ENCODE results near the gene NPNT.

NPNT gene

DNA sequence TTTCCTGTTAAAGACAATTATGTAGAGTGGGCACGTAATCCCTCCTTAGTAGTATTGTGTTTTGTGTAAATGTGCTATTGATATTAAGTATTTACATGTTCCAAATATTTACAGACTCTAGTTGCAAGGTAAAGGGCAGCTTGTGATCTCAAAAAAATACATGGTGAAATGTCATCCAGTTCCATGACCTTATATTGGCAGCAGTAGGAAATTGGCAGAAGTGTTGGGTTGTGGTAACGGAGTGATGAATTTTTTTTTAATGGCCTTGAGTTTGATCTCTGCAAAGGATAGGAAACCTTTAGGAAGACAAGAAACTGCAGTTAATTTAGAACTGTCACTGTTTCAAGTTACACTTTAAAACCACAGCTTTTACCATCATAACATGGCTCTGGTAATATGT lies 74.3 kb downstream of the NPNT start:
- no peak for DNase-seq (ENCODE audit: low read depth, low spot score)

DNA sequence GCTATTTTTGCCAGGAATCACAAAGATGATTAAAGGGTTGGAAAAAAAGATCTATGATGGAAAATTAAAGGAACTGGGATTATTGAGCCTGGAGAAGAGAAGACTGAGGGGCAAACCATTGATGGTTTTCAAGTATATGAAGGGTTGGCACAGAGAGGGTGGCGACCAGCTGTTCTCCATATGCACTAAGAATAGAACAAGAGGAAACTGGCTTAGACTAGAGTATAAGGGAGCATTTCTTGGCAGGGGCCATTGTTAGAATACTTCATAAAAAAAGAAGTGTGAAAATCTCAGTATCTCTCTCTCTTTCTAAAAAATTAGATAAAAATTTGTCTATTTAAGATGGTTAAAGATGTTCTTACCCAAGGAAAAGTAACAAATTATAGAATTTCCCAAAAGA lies 75.1 kb downstream of the NPNT start:
- no peak for DNase-seq (ENCODE audit: low read depth, low spot score)

DNA sequence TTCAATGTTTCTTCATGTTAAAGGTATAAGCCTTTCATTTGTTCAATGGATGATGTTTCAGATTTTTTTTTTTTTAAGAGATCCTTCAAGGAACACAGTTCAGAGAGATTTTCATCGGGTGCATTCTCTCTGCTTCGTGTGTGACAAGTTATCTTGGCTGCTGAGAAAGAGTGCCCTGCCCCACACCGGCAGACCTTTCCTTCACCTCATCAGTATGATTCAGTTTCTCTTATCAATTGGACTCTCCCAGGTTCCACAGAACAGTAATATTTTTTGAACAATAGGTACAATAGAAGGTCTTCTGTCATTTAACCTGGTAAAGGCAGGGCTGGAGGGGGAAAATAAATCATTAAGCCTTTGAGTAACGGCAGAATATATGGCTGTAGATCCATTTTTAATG lies 75.8 kb downstream of the NPNT start:
- DNase-seq (ENCODE audit: low read depth, low spot score): no peak

DNA sequence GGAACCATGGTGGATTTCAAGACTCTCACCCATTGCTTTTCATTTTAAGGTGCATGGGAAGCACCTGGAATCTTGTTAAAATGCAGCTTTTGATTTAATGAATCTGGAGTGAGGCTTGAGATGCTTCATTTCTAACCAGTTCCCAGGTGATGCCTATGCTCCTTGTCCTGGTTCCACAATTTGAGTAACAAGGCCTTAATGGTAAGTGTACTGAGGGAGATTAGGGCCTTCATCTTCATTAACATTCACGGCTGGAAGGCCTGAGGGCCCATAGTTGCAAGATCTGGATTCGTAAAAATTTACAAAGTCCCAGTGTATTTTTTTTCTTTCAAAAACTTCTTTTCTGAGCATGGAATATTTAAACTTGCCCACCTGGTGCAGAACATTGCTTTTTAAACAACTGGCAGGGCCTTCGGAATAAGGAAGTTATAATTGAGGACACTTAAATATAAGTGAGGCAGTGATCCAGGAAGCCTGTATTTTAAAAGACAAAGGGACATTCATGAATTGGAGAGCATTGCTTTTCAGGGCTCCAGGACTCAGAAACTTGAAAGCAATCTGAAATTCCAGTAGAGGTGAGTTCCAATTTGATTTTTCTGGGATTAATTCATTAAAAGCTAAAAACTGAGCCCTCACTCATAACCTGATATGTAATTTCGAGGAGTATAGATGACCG lies 77.8 kb downstream of the NPNT start:
- no peak for DNase-seq (ENCODE audit: low read depth, low spot score)

DNA sequence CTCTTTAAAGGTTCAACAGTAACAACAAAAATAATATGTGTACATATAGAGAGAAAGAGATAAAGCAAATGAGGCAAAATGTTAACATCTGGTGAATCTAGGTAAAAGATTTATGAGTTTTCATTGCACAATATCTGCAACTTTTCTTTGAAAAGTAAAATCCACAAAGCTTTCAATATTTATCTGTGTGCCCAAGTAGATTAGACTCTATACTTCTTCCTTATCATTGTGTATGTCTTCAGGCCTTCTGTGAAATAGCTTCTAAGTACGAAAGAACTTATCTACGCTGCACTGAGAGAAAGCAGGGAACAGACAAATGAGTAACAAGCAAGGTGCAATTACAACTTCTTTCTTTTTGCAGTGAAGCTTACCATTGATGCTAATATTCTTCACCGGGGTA lies 81.6 kb downstream of the NPNT start:
- no peak for DNase-seq (ENCODE audit: low read depth, low spot score)

DNA sequence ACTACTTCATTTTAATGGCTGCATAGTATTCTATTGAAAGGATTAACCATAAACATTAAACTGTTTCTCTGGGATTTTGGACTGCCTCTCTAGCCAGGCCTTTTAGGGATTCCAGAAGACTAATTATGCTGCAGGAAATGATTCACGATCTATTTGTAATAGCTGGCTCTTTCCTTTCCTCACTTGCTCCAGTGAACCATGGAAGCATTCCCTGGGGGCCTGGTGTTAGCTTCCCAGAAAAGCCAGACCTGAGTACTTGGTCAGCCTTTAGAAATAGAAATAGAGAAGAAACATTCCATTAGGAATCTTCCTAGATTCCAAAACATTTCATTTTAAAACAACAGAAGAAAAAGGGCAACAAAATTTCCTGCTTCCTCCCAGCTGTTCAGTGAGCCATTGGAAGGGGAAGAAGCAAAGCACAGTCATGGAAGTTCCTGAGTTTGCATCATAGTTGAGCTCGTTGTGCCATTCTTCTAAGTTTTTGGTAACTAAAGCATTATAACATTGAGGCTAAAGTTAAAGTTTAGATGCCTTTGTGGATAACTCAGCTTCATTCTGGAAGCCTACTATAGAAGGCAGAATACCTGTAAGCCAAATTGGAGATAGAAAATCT lies 83.5 kb downstream of the NPNT start:
- no peak for DNase-seq (ENCODE audit: low read depth, low spot score)

DNA sequence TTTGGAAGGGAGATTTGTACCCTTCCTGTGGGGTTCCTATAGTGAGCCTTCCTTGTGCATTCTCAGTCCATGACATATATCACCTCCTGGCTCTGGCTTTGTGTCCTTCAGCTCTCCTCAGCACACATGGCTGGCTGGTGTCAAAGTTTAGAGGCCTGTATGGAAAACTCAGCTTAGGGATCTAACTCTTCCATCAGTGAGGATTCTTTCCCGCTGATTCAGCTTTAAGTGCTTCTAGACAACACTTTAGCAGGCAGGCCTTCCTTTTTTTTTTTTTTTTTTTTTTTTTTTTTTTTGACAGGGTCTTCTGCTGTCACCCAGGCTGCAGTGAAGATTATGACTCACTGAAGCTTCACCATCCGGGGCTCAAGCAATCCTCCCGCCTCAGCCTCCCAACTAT lies 84.2 kb downstream of the NPNT start:
- no peak for DNase-seq (ENCODE audit: low read depth, low spot score)

DNA sequence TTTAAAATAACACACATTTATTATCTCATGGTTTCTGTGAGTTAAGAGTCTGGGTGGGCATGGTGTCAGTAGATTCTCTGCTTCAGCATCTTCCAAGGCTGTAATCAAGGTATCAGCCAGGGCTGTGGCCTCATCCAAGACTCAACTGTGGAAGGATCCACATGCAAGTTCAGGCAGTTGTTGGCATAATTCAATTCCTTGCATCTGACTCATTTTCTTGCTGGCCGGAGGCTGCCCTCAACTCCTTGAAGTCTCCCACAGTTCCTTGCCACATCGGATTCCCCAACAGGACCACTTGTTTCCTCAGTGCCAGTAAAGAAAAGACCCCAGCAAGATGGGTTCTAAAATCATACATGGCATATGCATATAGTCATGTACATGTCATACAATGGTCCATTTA lies 93.4 kb downstream of the NPNT start:
- DNase-seq (ENCODE audit: low read depth, low spot score): no peak

DNA sequence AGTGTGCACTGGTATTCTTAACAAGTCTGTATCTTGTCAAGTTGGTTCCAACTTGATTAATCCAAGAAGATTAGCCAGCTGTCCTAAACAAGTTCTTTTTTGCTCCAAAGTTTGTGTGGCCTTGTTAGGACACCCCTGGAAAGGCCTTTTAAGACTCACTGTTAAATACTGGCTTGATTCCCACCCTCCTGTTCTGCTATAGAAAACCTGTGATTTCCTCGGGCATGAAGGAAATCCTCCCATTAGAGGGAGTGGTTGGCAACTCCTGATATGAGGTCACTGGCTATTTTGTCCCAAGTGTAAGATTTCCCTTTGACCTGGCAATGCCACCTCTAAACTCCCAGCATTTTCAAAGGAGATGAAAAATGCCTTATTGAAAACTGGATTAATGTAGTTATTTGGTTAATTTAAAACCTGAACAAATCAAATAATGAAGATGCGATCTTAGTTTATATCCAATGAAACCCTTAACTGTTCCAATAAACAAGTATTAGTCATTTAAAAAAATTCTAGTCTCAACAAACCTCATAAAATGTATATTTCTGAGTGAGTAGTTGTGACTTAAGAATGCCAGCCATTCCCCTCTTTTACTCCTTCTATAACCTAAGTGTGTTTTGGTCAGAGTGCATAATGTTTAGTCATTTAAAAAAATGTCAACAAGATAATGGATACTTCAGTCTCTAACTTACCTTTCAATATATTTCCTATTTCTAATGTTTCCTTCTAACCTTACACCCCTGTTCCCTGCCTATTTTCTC lies 94.4 kb downstream of the NPNT start:
- no peak for DNase-seq (ENCODE audit: low read depth, low spot score)

DNA sequence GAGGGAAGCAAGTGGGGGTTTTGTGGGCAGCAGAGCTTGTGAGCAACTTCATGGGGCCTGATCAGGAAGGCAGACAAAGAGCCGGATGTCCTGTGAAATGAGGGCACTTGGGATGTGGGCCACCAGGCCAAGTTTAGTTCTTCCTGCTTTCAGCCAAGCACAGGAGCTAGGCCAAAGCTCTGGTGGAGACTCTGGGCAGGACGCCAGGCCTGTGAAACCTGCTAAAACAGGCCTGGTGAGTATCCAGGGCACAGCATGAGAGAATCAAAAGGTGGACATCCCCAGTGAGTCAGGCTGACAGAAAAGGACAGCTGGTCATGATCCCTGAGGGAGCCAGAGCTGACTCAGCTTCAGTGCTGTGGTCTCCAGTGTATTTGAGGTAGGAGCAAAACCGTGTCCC lies 95.7 kb downstream of the NPNT start:
- DNase-seq (ENCODE audit: low read depth, low spot score): peak; percentile 78

DNA sequence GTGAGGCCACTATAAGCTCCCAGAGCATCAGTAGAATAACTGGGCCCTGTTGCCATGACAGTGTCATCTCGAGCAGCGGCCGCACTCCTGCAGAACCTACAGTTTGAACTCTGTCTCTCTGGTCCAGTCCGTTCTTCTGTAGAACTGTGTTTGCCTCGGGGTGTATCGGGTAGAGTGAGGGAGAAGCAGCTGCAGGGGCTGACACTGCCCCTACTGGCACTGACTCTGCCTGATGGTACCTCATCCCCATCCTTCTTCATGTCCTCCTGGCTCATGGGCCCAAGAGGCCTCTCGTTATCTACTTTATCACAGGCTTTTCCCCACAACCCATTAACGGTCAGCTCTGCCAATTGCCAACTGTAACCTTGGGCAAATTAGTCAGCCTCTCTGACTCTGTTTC lies 96.5 kb downstream of the NPNT start:
- DNase-seq (ENCODE audit: low read depth, low spot score): no peak

DNA sequence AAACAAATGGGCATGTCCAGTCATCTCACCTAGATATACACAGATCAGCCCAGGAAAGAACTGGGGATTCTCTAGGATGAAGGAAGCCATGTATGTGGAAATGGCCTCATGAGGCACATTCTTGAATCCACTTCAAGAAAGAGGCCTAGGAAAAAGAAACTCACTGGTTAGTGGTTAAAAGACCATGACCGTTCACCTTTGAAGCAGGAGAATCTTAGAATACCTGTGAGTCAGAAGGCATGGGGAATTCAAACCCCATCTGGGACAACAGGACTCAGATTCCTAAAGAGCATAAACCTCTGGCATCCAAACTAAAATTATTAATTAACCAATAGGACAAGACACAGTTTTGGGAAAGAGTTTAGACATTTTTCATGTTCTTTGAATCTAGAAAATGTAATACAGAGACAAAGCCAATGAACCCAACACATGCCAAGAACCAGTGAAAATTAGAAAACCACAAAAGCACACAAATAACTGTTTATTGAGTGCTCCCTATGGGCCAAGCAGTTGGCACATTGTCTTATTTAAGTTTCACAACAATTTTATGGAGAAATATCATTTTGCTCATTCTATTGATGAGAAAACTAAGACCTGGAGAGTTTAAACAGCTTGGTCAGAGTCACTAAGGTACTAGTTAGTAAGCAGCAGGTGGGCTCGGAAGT lies 97.5 kb downstream of the NPNT start:
- peak; percentile 28 for DNase-seq (ENCODE audit: low read depth, low spot score)

DNA sequence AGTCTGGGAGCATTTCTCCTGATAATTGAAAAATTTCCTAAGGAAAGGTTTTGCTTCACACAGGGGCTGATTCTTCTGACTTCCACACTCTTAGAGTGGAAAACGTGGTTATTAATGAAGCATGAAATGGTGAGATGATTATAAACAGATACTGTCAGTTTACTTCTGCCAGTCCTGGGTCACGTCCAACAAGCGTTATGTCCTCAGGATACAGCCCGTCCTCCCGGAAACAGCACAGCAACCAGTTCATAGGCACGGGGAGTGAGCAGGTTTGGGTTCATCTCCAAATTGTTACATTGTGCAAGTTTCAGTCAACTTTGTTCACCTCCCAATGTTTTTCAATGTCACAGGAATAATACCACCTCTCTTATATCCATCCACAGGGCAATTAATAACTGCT lies 98.8 kb downstream of the NPNT start:
- DNase-seq (ENCODE audit: low read depth, low spot score): no peak

DNA sequence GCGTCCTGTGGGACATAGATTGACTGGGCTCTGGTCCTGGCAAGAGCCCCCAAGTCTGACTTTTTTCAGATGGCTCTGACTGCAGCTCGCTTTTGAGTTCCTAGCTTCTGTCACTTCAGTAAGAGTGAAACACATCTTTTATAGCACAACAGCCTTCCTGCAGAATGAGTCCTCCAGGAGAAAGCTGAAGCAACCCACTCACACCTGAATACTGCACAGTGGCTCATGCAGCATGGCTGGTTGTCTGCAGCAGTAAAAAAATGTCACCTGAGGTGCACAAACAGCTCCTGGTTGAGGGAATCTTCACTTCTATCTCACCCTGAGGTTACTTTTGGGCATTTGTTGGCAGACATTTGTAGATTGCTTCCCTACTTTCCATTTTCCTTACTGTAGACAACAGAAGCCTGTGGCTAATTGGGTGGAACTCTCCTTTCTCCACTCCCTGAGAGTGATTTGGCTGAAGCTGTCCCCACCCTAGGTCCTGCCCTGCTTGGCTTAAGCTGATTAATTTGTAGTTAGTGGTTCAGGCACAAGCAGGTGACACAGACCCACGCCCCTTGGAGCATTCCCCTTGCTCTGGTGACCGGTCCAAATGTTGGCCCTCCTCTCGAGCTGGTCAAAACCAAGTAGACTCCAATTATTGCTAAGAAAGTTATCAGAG lies 99.7 kb downstream of the NPNT start:
- no peak for DNase-seq (ENCODE audit: low read depth, low spot score)

DNA sequence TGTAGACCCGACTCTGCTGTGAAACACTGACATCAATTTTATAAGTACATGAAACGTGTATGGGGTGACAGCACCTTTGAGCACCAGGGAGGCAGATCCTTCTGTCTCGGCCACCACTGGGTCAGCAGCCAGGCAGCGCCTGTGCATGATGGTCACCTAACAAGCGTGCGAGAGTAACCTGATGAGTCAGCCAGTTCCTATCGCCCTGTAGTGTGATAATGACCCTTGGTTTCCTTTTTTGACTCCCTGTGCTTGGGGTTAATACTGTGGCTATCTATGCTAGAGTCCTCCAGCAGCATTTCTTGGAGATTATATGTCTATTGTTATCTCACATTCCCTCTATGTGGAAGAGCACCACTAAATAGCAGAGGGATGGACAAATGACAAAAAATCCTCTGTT lies 101.6 kb downstream of the NPNT start:
- DNase-seq (ENCODE audit: low read depth, low spot score): no peak

DNA sequence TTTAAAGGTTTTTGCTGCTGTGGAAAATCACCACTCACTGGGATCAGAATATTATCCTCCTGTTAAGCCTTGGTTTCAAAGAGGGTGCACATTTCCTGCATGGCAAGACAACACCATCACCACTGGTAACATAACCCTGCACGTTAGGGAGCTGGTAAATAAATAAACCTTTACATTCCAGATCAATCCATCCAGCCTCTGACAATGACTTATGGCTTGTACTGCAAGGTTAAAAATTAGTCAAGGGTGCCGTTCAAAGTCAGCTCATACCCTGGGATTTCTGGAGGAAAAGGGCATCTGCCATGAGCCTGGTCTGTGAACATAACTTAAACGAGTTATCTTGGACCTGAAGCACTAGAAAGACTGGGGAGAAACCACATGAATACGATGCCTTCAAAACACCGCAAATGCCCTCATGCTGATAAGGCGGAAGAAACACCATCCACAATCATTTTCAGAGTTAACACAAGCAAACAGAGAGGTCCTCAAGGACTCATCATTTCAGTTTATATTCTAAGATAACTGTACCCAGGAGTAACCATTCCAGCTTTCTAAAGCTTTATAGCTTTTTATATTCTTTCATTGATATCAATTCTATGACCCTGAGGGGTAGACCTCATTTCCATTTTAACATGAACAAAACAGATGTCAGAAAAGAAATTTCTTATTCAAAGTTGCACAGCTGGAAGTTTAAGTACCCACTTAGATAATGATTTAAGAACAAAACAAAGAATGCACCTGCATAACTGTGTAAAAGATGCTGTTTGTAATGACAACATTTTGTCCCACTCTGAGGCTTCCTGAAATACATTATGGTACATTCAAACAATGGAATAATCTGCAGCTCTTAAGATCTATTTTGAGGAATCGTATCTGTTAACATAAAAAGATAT lies 103.1 kb downstream of the NPNT start:
- no peak for DNase-seq (ENCODE audit: low read depth, low spot score)

DNA sequence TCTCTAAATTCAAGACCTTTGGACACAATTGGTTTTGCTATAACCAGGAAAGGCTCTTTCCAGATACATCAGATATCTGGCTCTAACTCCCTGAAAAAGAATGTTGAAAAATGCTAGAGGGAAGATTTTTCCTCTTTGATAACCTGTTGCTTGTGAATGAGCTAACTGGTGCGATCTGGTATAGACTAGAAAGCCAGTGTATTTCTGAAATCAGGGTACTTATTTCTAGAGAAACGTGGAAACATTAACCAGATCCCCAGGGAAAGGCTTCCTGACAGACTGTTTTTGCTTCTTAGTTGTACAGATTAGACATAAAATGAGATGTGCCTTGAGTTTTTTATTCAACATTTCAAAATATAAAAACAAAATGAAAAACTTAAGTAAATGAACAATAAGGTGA lies 107.7 kb downstream of the NPNT start:
- no peak for DNase-seq (ENCODE audit: low read depth, low spot score)

DNA sequence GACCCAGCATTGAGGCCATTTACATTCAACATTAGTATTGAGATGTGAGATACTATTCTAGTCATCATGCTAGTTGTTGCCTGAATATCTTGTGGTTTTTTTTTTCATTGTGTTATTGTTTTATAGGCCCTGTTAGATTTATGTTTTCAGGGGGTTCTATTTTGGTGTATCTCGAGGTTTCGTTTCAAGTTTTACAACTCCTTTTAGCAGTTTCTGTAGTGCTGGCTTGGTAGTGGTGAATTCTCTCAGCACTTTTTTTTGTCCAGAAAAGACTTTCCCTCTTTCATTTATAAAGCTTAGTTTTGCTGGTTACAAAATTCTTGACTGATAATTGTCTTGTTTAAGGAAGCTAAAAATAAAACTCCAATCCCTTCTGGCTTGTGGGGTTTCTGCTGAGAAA lies 115.5 kb downstream of the NPNT start:
- no peak for DNase-seq (ENCODE audit: low read depth, low spot score)

DNA sequence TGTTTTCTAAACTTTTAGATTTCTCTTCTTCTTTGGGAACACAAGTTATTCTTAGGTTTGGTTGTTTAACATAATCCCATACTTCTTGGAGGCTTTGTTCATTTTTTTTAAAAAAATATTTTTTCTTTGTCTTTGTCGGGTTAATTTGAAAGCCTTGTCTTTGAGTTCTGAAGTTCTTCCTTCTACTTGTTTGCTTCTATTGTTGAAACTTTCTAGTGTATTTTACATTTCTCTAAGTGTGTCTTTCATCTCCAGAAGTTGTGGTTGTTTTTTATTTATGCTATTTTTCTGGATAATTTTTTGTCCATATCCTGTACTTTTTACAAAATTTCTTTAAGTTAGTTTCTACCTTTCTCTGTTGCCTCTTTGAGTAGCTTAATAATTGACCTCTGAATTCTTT lies 116.1 kb downstream of the NPNT start:
- DNase-seq (ENCODE audit: low read depth, low spot score): no peak

DNA sequence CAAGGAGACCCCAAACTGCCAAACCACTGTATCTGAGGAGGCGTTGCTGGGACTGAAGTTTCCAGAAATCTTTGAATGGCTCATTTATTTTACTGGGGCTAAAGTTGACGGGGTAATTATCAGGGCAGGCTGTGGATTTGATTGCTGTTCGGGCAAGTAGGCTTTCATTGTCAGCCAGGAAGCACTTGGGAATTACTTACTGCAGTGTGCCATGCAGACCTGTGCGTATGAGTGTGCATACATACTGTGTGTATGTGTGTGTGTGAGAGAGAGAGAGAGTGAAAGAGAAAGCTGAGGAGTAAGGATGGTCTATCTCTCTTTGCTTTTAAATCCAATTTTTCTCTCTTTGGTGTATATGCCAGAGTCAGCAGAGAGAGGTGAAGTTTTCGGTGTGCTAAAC lies 122.7 kb downstream of the NPNT start:
- DNase-seq (ENCODE audit: low read depth, low spot score): peak; percentile 12

DNA sequence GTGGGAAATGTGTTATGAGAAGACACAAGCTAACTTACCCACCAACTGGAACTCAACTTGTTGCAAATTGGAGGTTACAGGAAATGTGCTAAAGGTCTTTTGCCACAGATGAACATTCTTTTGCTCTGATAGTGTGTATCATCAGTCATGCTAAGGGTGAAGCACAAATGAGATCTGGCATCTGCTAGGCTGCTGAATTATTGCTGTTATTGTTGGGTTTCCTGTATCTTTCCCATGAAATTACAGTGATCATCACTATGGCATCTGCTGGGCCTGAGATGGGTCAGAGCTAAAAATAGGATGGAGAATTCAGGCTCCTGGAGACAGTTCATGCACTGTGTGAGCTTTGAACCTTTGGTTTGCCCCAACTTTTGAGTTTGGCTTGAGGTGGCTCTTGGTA lies 124.5 kb downstream of the NPNT start:
- no peak for DNase-seq (ENCODE audit: low read depth, low spot score)
